ENCODE data around the gene CHMP6. TPM values are rescaled to one million over a fixed set of nuclear protein-coding genes. Genes with fewer than 3 reads are reported as not detected.

CHMP6 gene
- total RNA-seq, 1 donor from 2014 or later: 31.1 TPM

- H3K9me3 Mint-ChIP-seq (ENCODE audit: unreplicated experiment): no peaks in the 10 kb centered on the region
- peaks cover 18% of the 10 kb centered on the region for H3K4me1 Mint-ChIP-seq (ENCODE audit: unreplicated experiment)
- no peak for TF ChIP-seq CTCF (IDR thresholded peaks at IDR 0.05)
- no peak overlapping the region for H3K4me3 Mint-ChIP-seq (ENCODE audit: unreplicated experiment)
- H3K36me3 Mint-ChIP-seq (ENCODE audit: unreplicated experiment): no peaks in the 10 kb centered on the region
- no peaks in the 10 kb centered on the region for H3K27me3 Mint-ChIP-seq (ENCODE audit: unreplicated experiment)
- no peak for DNase-seq (ENCODE audit: extremely low spot score, unreplicated experiment)
- H3K27ac Mint-ChIP-seq (ENCODE audit: unreplicated experiment): no peak overlapping the region
Measured at GRCh38 chr17:80982426-80982974, 9.1 kb upstream of the CHMP6 start.

GRCh38 chr17:80983545-80983944 lies 8.1 kb upstream of the CHMP6 start:
- Mint-ChIP-seq H3K27me3 (ENCODE audit: unreplicated experiment) (no peaks in the 10 kb centered on the region), H3K36me3 (ENCODE audit: unreplicated experiment) (no peaks in the 10 kb centered on the region), H3K9me3 (ENCODE audit: unreplicated experiment) (no peaks in the 10 kb centered on the region), H3K27ac (ENCODE audit: unreplicated experiment) (no peak overlapping the region), H3K4me3 (ENCODE audit: unreplicated experiment) (no peak overlapping the region), H3K4me1 (ENCODE audit: unreplicated experiment) (peaks cover 26% of the 10 kb centered on the region)
- TF ChIP-seq CTCF (IDR thresholded peaks at IDR 0.05): no peak
- DNase-seq (ENCODE audit: extremely low spot score, unreplicated experiment): no peak

GRCh38 chr17:80984749-80985148 lies 6.9 kb upstream of the CHMP6 start:
- TF ChIP-seq CTCF (IDR thresholded peaks at IDR 0.05): peak; percentile 11
- Mint-ChIP-seq H3K4me3 (ENCODE audit: unreplicated experiment) (no peak overlapping the region), H3K27ac (ENCODE audit: unreplicated experiment) (no peak overlapping the region)

GRCh38 chr17:80986046-80986445 lies 5.6 kb upstream of the CHMP6 start:
- Mint-ChIP-seq H3K9me3 (ENCODE audit: unreplicated experiment) (no peaks in the 10 kb centered on the region), H3K4me3 (ENCODE audit: unreplicated experiment) (no peak overlapping the region), H3K27me3 (ENCODE audit: unreplicated experiment) (no peaks in the 10 kb centered on the region), H3K4me1 (ENCODE audit: unreplicated experiment) (peaks cover 24% of the 10 kb centered on the region), H3K36me3 (ENCODE audit: unreplicated experiment) (no peaks in the 10 kb centered on the region), H3K27ac (ENCODE audit: unreplicated experiment) (no peak overlapping the region)
- no peak for TF ChIP-seq CTCF (IDR thresholded peaks at IDR 0.05)
- no peak for DNase-seq (ENCODE audit: extremely low spot score, unreplicated experiment)

More at GRCh38 chr17:80984749-80985148, 6.9 kb upstream of the CHMP6 start:
- Mint-ChIP-seq H3K36me3 (ENCODE audit: unreplicated experiment) (no peaks in the 10 kb centered on the region), H3K9me3 (ENCODE audit: unreplicated experiment) (no peaks in the 10 kb centered on the region), H3K27me3 (ENCODE audit: unreplicated experiment) (no peaks in the 10 kb centered on the region), H3K4me1 (ENCODE audit: unreplicated experiment) (peaks cover 26% of the 10 kb centered on the region)
- DNase-seq (ENCODE audit: extremely low spot score, unreplicated experiment): no peak

GRCh38 chr17:80986816-80987475 lies 4.7 kb upstream of the CHMP6 start:
- H3K27me3 Mint-ChIP-seq (ENCODE audit: unreplicated experiment): no peaks in the 10 kb centered on the region
- peaks cover 24% of the 10 kb centered on the region for H3K4me1 Mint-ChIP-seq (ENCODE audit: unreplicated experiment)
- no peaks in the 10 kb centered on the region for H3K9me3 Mint-ChIP-seq (ENCODE audit: unreplicated experiment)
- DNase-seq (ENCODE audit: extremely low spot score, unreplicated experiment): no peak
- no peak for TF ChIP-seq CTCF (IDR thresholded peaks at IDR 0.05)
- no peak overlapping the region for H3K4me3 Mint-ChIP-seq (ENCODE audit: unreplicated experiment)
- no peaks in the 10 kb centered on the region for H3K36me3 Mint-ChIP-seq (ENCODE audit: unreplicated experiment)
- no peak overlapping the region for H3K27ac Mint-ChIP-seq (ENCODE audit: unreplicated experiment)
